Measurements from ENCODE around the gene LPIN2.
"Not testable (repeated sequence)": the region's sequence is repeated elsewhere in the genome, so short reads cannot be mapped to it uniquely, and the experiment has no call there.

Gene LPIN2

DNA sequence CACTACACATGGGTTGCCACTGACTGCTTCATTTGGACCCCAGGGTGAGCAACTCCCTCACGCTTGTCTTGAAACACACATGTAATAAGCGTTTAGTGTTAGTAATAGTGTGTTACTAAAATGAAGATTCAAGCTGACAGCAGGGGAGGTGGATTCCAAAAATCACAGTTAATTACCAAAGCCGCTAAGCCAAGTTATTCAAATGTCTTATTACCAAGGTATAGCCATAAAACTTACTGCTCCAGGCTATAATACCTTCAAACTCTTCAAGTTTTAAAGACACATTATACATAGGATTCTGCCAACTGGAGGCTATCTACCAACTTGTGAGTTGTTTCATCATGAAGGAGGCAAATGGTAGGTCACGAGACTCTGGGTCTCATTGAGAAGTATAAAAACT is 2.9 kb downstream of the LPIN2 start:
- no peak for DNase-seq

DNA sequence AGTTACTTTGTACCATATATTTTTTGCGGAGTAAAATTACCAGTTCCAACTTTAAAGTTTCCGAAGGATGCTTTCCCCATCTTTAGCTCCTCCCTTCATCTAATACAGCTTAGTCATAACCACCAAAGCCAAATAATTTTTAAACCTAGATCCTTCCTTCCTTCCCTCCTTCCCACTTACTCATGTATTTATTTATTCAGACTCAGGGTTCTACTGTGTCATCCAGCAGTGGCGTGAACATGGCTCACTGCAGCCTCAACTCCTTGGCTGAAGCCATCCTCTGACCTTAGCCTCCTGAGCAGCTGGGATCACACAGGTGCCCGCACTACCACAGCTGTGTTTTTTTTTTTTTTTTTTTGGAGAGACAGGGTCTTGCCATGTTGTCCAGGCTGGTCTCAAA is 4.4 kb downstream of the LPIN2 start:
- no peak for DNase-seq

DNA sequence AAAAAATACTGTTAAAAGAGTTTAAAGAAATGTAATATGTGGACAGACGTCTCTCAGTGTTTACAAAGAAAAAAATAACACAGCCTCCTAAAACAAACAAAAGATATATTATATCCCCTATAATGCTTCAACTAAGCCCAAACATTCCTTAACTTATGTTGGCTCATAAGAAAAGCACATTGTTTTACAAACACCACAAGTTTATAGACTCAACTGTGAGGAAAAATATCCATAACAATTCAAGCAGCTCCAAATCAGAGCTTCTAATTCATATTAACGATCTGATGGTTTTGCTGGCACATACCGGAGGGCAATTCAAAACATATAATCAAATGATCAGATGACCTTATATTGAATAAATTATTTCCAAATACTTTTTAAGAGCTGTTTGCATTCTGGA is 5.5 kb downstream of the LPIN2 start:
- DNase-seq: no peak

DNA sequence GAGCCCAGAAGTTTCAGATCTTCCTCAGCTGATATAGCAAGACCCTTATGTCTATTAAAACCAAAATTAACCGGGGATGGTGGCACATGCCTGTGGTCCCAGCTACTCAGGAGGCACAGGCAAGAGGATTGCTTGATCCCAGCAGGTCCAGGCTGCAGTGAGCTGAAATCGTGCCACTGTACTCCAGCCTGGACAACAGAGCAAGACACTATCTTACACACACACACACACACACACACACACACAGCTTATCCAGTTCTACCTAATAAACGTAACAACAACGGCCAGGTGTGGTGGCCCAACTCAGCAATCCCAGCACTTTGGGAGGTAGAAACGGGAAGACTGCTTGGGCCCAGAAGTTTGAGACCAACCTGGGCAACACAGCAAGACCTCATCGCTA is 7.5 kb downstream of the LPIN2 start:
- no peak for DNase-seq

DNA sequence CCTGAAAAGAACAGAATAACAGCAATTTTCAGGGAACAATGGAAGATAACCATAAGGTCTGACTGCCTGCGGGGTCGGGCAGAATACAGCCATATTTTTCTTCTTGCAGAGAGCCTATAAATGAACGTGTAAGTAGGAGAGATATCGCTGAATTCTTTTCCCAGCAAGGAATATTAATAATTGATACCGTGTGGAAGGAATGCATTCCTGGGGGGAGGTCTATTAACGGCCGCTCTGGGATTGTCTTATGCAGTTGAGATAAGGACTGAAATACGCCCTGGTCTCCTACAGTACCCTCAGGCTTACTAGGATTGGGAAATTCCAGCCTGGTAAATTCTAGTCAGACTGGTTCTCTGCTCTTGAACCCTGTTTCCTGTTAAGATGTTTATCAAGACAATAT is 9.2 kb downstream of the LPIN2 start:
- DNase-seq: not testable (repeated sequence)

DNA sequence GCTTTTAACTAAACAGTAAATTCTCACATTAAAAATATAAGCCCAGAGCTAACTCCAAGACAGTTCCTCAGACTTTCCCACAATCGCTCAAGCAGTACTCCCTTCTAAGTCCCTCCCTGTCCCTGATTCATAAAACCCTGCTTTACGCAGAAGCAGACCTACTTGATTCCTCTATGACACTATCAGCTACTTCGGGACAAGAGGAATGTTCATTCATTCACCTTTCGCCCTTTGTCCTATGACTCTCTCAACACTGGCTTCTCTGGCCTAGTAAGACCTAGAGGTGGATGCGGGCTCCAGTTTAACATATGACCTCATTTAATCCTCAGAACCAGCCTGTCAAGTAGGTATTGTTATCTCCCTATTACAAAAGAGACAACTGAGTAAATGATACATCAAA is 10.2 kb downstream of the LPIN2 start:
- DNase-seq: no peak

DNA sequence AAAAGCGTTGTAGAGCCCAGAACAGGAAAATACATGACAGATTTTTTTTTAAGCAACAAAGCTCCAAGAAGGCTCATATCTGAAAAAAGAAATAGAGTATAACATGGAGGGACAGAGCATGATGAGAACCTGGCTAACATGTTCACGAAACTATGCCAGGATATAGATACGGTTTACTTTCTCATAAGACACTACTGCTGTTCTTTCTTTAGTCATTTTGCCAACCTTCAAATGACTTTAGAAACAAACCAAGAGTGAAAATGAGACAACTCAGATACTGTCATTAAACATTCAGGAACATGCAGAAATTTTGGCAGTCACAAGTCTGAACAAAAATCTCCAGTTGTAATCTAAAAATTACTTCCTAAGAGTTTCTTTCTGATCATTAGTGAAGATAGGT is 14.3 kb downstream of the LPIN2 start:
- DNase-seq: no peak

DNA sequence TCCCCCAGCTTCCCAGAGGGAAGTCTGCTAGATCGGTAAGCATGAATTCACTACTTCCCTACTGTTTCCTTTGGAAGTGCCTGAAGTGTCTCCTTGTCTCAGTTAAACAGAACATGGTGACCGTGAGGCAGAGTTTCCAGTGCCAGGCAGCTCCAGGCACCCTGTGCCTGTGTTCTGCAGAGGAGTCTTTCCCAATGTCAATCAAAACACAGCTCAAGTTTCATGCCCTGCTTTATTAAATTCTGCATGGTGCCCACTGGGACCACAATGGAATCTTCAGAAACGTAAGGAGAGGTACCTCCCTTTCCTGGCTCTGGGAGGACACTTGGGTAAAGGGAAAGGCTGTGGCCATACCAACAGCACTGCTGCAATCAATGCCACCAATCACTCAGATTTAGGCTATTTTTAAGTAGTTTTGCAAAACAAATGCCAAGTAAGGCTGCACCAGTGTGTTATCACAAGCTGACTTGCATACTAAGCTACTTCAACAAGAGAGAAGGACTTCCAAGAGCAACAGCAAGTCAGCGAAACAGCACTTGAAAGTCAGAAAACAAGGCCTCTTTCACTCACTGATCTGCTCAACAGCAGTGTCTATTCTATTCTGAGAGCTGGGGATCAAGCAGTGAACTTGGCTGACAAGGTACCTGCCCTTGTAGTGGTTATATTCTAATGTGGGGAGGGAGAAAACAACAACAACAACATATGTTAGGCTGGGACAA is 14.9 kb downstream of the LPIN2 start:
- peak in 4 of 56 donors; percentile 20 to 25 (median 22) for DNase-seq

DNA sequence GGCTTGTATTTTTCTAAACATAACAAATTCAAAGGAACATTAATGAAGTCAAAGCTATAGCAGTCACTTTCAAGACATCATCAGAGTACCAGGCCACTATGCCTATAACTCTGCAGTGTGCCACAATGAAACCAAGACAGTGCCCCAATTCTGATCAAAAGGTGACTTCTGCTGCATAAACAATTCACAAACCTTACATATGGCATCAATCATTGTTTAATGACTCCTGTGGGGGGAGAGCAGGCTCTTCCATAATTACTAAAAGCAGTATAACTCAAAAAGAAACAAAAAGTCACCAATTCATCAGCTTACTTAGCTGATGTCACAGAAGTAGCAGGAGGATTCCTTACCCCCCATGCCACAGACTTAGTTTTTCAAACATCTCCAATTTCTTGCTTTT is 15.5 kb downstream of the LPIN2 start:
- DNase-seq: no peak

DNA sequence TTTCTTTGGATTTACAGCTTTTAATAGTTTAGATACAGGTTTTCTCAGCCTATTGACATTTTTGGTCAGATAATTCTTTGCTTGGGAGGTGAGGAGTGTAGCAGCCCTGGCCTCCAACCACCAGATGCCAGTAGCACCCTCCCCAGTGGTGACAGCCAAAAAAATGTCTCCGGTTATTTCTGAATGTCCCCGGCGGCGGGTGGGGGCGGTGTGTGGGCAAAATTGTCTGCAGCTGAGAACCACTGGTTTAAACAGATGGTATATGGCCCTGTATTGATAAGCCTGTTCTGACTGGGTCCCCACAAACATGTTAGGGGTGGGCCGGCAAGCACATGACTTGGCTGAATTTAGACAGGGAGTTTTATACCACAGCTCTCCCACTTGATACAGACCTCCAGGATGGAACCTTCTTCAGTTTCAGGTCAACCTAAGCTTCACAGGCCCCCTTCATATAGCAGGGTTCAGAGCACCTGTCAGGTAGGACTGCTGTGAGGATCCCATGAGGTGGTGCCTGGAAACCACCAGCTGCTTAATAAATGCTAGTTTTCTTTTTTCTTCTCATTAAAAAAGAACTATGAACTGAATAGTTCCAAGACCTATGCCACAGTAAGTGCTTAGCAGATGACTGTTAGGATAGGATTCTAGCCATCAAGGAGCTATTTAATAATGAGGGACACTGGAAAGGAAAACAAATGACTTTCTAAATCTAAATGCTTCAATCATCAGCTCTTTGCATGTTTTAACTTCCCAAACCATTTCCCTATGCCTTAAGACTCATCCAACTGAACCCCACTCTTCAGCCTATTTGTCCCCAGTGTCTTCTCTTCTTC is 18.1 kb downstream of the LPIN2 start:
- no peak for DNase-seq

DNA sequence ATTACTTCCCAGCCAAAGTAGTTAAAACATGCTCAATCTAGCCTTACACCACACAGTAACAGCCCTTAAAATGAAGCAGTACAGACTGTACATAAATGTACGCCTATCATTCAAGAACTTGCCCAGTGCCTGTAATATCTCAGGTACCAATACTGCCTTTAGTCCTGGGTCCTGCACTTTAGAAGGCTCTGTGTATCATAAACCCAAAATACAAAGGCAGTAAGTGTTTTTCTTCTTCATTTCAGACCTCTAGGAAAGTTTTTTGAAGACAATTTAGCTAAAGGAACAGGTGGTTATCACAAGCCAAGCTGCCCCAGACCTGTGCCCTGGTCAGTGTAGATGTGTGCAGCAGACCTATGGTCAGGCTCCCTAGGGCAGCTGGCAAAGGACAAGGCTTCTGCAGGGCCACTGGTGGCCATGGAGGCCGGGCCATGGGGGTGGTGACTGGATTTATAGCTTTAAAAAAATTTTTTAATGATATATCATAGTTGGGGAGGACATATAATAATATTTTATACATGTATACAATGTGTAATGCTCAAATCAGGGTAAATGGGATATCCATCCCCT is 18.8 kb downstream of the LPIN2 start:
- DNase-seq: no peak

DNA sequence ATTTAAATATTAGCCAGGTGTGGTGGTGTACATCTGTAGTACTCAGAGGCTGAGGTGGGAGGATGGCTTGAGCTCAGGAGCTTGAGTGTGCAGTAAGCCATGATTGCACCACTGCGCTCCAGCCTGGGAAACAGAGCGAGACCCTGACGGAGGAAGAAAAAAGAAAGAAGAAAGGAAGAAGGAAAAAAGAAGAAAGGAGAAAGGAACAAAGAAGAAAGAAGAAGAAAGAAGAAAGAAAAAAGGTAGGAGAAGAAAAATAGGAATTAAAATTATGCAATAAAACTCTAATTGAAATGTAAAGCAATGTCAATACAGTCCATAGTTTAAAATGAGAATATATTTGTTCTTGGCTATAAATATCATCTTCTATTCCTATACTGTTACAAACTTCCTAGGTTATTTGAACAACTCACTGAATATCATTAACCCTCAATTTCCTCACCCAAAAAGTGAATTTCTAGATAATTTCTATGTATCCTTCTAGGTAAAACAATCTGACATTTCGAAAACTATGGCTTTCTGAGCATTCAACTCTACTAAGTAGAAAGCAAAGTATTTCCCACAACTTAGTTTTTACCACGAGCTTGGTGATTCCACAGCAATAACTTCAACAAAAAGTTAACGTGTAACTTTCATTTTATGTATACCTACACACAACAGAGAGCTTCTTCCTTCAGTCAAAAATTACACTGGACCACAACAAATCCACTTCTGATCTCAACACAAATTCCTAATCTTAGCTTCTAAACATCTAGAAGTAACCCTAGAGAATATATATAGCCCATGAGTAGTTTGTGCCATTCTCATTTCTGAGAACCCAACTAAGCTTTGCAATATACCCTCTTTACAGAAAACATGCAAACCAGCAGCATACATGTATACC is 19.7 kb downstream of the LPIN2 start:
- no peak for DNase-seq

DNA sequence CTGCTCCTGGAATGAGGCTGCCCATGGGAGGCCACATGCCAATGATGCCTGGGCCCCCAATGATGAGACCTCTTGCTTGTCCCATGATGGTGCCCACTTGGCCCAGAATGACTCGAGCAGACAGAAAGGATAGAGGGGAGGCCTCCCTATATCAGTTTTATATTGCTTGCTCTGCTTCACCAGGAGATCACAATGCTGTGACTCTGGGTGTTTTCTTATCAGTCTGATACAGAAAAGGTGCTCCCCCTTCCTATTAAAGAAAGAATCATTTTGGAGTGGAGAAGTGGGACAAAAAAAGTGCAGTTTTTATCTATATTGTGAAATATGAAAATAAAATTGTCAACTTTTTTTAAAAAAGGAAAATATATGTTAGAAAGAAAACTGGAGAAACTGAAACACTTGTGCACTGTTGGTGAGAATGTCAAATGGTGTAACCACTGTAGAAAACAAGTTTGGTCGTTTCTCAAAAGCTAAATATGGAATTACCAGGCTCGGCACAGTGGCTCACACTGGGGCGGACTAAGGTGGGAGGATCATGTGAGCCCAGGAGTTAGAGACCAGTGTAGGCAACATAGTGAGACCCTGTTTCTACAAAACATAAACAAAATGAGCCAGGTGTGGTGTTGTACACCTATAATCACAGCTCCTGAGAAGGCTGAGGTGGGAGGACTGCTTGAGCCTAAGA is 21.8 kb downstream of the LPIN2 start:
- DNase-seq: no peak

DNA sequence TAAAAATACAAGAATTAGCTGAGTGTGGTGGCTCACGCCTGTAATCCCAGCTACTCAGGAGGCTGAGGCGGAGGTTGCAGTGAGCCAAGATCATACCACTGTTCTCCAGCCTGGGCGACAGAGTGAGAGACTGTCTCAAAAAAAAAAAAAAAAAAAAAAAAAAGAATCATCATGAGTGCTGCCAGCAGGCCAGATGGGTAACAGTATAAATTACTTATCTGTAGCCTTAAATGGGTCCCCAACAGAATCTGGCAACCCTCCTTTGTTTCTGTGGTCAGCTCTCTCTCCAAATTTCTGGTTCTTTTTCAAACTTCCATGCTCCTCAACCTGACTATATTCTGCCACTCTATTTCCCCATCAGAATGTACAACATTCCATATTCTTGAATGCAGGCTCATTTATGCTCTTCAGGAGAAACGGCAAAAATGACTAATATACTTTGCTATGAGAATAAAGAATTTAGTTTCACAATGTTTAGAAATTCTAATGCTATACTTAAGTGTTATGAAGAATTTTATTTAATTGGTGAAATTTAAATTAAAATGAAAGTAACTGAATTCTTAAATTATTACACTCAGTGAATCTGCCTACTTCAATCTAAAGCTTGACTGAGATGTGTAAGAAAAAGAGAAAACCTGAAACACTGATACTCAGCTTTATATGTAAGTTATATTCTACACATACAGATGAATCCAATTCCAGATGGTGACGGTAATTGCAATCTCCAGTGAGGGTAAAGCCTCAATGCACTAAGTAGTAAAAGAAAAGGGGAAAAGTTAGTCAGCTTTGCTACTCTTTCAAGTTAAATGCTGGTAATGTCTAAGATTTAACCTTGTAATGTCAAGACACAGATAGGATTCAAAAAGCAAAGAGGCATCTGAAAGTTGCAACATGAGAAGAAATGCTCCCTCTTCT is 24.8 kb downstream of the LPIN2 start:
- no peak for DNase-seq

DNA sequence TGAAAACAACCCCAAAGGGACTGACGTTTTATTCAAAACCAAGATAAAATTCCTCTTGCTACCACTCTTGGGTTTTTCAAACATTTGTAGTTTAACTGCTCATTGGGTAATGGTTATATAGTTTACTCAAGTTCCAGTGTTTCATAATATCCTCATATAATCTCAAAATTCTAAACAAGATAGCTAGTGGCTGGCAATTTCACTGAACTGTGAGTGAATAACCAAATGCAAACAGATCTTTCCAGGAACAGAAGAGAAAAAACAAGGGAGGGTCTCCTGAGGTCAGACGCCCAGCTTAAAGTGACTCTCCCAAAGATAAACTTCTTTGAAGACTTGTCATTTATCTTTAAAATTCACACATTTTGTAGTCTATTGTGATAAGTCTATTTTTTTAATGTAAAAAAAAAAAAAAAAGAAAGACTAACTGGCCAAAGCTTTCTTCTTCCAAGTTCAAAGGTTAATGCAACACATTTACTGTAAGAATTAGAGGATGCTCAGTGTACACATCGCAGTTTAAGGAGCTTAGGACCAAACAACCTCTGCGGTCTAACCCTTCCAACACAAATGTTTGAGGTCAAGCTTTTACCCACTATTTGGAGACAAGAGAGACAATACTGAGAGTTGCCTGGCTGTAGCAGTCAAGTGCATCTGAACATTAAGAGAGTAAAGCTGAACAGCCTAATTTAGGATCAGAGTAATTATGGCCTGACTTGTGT is 26.6 kb downstream of the LPIN2 start:
- no peak for DNase-seq

DNA sequence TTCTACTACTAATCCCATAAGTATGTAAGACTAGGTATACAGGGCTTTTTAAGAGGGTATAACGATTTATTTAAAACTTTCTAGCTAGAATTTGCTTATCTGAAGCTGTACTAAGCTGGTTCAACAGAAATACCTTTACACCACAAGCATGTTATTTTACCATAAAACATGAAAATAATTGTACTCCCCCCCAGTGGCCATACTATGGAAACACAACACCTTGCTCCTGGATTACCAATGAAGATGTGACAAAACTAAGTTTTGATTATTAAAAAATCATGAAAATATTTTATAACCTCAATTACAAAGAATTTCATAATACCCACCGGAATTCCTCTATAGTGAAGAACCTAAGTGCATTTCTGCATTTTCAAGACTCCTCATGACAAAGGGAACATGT is 27.3 kb downstream of the LPIN2 start:
- DNase-seq: no peak

DNA sequence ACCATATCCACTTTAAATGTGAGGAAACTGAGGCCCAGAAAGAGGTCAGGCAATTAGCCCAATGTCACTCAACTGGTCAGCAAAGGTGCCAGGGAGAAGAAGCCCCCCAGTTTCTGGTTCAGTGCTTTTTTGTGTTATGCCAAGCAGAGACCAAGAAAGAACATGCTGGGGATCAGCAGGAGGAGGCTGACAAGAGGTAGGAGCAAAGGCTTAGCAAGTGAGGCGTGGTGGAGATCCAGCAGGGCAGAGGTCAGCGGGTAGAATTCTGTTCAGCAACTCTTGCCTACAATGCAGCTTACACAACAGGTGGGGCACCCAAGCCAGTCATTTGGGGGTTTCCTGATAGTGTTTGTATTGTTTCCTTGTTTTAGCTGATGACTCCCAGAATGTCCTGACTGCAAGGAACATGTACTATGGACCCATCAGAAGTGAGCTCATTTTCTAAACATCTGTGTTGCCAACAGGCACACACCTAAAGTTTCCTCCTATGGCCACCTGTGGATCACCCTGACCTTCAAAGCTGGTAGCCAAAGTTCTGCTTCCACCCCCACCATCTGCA is 28.2 kb downstream of the LPIN2 start:
- DNase-seq: no peak

DNA sequence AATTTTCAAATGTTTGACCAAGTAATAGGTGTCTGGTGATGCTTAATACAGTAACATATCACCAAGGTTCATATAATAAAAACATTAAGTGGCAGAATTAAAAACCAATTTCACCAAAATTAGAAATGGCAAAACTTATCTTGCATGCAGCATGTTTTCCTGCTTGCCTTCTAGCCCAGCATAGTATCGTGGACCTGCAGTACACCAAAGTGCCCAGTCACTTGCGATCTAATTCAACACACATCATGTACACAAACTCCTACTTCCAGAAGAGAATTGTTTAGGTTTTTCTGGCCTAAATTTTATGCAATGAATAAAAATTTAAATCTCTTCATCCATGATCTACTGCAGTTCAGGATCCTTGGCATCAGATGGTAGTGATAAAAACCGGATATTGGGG is 28.9 kb downstream of the LPIN2 start:
- no peak for DNase-seq

DNA sequence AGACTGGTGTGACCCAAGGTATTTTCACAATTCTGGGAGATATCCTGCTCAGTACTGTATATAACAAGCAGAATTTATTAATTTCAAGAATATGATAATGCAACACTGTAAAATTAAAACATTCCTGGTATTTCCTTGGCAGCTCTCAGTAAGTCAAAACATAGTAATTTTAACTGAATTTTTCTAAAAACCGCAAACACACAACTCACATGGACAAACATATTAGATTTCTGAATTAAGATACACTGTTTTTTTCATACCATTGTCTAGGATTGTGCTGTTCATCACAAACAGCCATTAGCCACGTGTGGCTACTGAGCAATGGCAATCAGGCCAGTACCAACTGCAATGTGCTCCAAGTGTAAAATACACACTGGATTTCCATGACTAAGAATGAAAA is 29.6 kb downstream of the LPIN2 start:
- no peak for DNase-seq
